ENCODE results near the gene CNOT6.

GRCh38 chr5:180492226-180492903 is 1.8 kb upstream of the CNOT6 start:
- TF ChIP-seq CTCF (conservative IDR thresholded peaks at IDR 0.05; ENCODE audit: low read depth, low read length) (no peak), EZH2 (IDR thresholded peaks at IDR 0.05; ENCODE audit: low read length, unreplicated experiment) (no peak), EZH2phosphoT487 (IDR thresholded peaks at IDR 0.05; ENCODE audit: borderline replicate concordance, low read length) (no peak)

Data from PC-3 (cell line).